HFF-Myc (cell line): Measurements from ENCODE around the gene CLVS2.

Source experiments
- DNase-seq: peaks from one replicate; pipeline ENCODE4 v3.0.0-alpha.2; 2011; ENCODE audit warnings: low read depth; ENCODE audit errors: extremely low read depth
- H3K4me3 ChIP-seq: replicated peaks from 2 replicates; pipeline ENCODE4 v1.5.1; 2011; ENCODE audit warnings: low read depth, mild to moderate bottlenecking, control low read depth, low read length
- CTCF ChIP-seq: IDR thresholded peaks from 2 replicates; pipeline ENCODE4 v1.5.1; 2012; ENCODE audit warnings: mild to moderate bottlenecking, low read depth, low read length, control low read depth; ENCODE audit errors: missing control alignments

Gene CLVS2

GRCh38 chr6:122977180-122977579 is 18.9 kb upstream of the CLVS2 start:
- DNase-seq = no peak
- no peak overlapping the region for H3K4me3 ChIP-seq
- no peak for TF ChIP-seq CTCF

DNA sequence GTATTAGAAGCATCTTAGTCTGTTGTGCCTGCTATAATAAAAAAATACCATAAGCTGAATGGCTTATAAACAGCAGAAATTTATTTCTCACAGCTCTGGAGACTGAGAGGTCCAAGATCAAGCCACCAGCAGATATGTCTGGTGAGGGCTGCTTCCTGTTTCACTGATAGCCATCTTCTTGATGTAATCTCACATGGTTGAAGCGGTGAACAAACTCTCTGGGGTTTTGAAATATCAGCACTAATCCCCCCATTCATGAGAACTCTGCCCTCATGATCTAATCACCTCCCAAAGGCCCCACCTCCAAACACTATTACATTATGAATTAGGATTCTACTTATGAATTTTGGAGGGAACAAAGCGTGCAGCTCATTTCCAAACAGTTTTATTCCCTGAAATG is 11.6 kb upstream of the CLVS2 start:
- no peak for TF ChIP-seq CTCF
- no peak for DNase-seq
- no peak overlapping the region for H3K4me3 ChIP-seq

DNA sequence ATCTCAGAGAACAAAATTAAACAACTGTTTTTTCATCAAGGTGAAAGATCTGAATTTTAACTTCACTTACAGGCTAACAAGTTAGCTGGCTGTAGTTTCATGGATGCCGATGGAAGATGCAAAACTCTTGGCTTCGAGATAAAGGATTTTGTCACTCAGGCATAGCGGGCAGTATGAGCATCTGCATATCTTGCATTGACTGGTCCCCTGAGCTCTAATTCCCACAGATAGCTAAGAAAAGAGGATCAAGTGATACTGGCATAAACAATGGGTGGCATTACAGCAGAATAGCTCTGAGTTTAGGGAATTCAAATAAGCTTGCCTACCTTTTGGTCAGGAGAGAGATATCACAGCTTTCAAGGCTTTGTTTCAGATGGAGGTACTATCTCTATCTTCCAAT is 1.8 kb upstream of the CLVS2 start:
- no peak for TF ChIP-seq CTCF
- DNase-seq = no peak
- no peak overlapping the region for H3K4me3 ChIP-seq

DNA sequence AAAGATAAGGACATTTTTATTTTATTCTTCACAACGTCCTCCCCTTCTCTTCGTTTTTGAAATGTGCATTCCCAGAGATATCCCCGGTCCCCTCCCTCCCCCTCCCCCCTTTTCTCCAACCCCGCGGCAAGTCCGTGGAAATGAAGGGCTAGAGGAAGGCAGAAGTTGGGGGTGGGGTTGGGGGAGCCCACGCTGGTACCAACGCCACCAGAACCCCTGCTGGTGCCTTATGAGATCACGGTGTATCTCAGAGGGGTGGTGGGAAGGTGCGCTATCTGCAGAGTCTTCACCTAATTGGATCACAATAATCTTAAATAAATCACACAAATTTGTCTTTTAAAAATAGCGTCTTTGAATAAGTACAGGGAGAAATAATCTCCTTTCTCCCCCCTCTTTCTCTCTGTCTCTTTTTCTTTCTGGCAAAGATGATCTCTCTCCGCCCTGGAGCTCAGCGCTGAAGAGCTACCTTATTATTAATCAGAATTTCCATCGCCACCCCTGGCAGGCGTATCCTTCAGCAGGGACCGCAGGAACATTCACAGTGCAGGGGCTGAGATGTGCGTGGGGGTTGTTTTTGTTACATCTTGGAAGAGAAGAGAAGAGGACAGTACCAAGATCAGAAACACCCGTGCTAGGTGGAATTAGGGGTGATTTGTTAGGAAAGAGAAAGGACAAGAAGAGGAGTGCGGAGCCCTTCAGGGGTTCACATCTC is 915 bp downstream of the CLVS2 start:
- no peak overlapping the region for H3K4me3 ChIP-seq
- TF ChIP-seq CTCF = no peak
- DNase-seq = no peak

GRCh38 chr6:122997541-122998150 is 1.6 kb downstream of the CLVS2 start:
- TF ChIP-seq CTCF = no peak
- no peak overlapping the region for H3K4me3 ChIP-seq
- DNase-seq = no peak

DNA sequence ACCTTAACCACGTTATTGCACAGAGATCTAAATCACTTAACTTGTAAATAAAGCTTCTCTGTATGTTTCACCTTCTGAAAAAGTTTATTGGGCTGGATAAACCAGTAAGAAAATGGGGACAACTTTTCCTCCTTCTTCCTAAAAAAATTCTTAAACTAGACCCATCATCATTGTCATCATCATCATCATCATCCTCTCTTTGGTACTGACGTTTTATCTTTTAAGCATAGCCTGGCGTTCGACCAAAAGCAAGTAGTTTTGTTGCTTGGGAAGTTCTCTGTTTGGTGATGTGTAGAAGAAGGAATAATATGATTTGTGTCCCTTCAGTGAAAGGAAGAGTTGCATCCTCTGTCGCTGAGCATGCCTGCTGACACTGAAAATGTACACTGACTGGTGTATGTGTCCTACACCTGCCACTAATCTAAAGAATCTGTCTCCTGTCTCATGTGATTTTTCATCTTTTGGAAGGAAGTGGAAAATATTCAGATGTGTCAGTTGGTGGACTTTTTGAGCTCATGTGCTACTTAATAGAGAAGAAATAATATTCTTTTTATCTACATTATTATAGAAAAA is 2.5 kb downstream of the CLVS2 start:
- no peak for DNase-seq
- no peak for TF ChIP-seq CTCF
- no peak overlapping the region for H3K4me3 ChIP-seq
